ENCODE measurements around the gene CELF4.

CELF4 gene

DNA sequence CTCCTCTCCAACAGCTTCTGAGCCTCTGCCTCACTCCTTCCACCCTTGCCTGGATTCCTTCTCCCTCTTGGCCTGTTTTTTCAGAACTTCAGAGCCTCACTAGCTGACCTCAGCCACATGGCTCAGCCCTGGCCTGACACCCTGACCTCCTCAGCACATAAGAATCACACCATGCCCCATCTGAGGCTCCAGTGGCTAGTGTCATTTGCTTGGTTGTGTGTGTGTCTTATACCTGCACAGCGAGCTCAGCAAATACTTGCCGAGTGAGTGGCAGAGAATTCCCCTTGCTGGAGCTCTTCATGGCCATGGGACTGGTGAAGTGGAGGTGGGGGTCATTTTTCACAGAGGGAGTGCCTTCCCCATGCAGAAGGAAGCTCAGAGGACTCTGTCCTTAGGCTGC is 70.2 kb downstream of the CELF4 start:
- DNase-seq (ENCODE audit: low read depth in 2 of 2), result no peak

GRCh38 chr18:37494406-37494805 is 71.2 kb downstream of the CELF4 start:
- DNase-seq (ENCODE audit: low read depth in 2 of 2), result no peak

DNA sequence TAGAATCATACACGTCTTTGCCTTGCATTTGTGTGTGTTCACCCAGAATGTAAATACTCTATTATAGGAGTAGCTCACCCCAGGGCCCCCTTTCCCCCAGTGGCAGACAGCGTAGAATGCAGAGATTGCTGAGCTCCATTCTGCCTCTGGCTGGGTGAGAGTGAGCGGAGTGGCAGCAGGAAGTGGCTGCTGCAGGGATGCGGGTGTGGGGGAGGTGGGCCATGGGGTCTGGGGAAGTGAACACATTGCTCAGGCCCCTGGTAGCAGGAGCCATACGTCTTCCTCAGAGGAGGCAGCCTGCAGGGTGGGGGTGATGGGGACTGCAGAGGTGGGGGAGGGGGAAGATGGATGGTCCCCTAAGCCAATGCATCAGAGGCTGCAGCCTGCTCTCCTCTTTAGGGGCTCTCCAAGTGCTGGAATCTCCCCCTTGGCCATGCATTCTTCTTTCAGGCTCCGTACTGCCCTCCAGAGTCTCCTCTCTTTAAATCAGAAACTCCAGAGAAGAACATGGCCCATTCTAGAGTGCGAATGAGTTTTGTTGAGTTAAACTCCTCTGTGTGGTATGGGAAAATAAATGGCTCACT is 72.2 kb downstream of the CELF4 start:
- DNase-seq (ENCODE audit: low read depth in 2 of 2), result no peak

- no peak for DNase-seq (ENCODE audit: low read depth in 2 of 2)
Measured at GRCh38 chr18:37492952-37493351, 72.6 kb downstream of the CELF4 start.

GRCh38 chr18:37491526-37491925 is 74.1 kb downstream of the CELF4 start:
- DNase-seq (ENCODE audit: low read depth in 2 of 2), result no peak

GRCh38 chr18:37489998-37490397 is 75.6 kb downstream of the CELF4 start:
- DNase-seq (ENCODE audit: low read depth in 2 of 2), result no peak

DNA sequence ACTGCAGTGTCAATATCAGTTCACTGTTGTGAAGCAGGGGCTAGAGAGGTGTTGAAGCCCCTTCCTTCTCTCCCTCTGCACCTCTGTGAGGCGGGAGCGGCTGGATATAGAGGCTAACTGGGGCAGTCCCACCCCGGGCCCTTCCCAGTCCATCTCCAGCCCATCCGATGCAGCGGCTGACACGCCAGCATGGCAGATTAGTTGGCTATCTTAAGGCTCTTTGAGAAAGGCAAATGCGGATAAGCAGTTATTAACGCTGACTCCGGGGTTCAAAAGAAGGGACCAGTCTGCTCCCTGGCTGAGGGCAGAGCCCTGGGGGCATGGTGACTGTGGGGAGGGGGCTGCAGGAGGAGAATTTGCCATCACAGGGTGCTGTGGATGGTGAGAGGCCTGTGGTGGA is 76.6 kb downstream of the CELF4 start:
- no peak for DNase-seq (ENCODE audit: low read depth in 2 of 2)

DNA sequence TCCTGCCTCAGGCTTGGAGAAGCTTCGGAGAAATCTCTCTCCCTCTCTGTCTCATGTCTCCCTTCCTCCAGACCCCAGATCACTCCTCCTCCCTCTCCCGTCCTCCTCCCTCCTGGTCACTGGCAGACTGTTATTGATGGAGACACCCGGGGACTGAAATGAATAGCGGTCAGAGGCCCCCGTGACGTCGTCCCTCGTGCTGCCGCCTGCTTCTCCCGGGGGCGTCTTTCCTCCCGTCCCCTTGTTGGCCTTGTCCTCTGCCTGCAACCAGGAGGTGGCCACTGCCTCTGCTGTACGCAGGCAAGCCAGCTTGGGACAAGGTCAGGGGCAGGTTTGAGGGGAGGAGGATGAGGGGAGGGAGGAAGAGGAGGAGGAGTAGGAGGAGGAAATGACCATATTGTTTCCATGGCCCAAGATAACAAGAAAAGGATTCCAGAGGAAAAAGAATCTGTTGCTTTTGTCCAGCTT is 78.2 kb downstream of the CELF4 start:
- DNase-seq (ENCODE audit: low read depth in 2 of 2), result no peak

DNA sequence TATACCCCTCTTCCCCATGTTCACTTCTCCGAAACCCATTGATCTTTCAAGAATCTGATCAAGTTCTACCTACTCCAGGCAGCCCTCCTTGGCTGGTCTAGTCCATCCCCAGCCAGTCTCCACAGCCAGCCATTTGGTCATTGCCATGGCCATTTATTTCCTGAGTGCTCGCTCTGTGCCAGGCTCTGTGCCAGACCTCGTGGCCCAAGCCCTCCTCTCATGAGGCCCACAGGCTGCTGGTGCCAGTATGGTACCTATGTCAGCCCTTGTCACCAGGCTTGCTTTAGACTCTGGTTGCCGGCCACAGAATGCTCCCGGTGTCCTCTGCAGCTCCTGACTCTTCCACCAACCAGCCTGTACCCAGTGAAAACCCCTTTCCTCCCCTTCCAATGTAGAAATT is 78.8 kb downstream of the CELF4 start:
- no peak for DNase-seq (ENCODE audit: low read depth in 2 of 2)

- DNase-seq (ENCODE audit: low read depth in 2 of 2), result peak in 1 of 2 donors; percentile 23
Measured at GRCh38 chr18:37484983-37485834, 80.4 kb downstream of the CELF4 start.

- DNase-seq (ENCODE audit: low read depth in 2 of 2), result no peak
Measured at GRCh38 chr18:37483984-37484819, 81.4 kb downstream of the CELF4 start.

DNA sequence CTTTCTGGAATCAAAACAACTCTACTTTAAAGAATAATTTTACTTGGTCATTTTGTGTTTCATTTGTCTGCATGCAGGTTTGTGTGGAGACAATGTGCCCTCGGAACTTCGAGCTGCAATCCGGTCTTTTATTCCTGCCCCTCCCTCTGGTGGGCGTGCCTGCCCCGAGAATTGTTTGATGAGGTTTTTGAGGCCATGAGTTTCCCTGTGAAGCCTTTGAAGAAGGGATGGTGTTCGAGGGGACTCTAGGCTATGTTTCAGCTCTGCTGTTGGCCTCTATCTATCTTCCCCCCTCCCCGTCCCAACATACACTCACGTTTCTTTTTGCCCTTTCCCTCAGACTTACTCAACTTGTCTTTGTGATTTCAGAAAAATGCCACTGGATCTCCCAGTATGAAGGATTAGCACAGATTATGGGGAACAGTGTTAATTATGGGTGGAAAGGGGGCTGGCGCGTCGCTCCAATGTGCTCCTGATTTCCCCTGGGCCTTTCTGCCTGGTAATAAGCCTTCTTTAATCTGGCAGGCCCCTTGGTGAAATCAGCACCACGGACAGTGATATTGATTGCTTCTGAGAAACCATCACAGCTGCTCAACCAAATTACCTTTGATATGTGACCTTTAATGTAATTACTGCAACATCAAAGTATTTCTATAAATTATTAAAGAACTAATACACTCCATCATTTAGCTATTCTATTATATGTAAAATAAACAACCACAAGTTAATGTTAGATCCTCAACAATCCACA is 82.2 kb downstream of the CELF4 start:
- no peak for DNase-seq (ENCODE audit: low read depth in 2 of 2)

DNA sequence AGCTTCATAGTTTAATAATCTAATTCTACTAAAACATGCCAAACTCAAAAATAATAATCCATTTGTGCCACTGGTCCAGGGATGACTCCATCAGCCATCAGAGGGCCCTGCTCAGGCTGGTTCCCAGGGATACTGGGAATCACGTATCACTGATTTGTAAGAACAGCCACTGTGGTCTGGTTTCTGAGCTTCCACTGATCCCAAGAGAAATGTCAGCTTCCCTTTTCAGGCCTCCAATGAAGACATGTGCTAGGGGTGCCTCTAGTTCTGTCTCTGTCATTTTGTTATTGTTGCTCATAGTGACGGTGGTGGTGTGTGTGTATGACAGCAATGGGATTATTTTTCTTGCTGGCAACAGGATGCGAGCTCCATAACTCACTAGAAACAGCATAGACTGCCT is 83.2 kb downstream of the CELF4 start:
- DNase-seq (ENCODE audit: low read depth in 2 of 2), result no peak

DNA sequence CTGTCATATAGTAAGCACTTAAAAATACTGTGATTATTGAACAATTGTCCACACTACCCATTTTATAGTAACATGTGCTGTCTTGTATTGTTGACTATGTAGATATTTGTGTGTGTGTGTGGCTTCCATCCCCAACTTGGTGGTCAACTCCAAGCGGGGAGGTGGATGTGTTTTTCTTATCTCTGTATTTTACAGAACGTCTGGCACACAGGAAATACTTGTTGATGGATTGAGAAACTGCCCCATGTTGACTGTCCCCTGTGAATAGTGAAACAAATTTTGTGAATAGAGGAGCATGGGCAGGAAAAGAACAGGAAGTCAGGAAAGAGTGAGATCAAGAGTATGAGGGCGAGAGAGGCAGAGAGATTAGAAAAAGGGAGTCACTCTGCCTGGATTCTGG is 83.6 kb downstream of the CELF4 start:
- DNase-seq (ENCODE audit: low read depth in 2 of 2), result no peak

DNA sequence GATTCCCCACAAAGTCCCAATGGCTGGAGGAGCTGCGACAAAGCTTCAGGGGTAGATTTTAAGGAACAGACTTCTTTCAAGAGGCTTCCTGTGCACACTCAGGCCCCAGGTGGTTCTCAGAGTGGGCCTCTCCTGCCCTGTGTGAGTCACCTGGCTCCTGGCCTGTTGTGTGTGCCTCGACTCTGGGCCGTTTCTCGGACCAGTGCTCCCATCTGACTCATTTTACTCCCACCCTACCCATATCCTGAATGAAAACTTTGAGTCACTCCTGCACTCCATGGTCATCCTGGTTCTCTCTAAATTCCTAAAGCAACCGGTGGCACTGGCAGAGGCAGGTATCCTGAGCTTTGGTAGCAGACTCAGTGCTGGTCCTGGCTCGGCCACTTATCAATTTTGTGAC is 84.1 kb downstream of the CELF4 start:
- no peak for DNase-seq (ENCODE audit: low read depth in 2 of 2)

DNA sequence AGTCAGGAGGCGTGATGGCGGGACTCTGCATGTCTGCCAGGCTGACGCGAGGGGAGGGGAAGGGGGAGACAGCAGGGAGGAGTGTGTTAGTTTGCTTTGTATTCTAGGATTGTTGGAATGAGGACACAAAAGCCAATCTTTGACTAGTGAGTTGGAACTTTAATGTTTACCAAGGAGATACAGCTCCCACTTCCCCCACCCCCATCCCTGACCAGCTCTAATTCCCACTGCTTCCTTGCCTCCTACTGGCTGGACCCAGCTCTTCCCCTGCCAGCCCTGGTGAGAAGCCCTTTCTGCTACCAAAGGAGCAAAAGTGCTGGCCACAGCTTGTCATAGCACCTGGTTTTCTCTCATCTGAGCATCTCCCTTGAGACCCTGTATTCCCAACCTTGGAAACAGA is 84.5 kb downstream of the CELF4 start:
- DNase-seq (ENCODE audit: low read depth in 2 of 2), result no peak

- DNase-seq (ENCODE audit: low read depth in 2 of 2), result no peak
Measured at GRCh38 chr18:37476611-37477295, 88.8 kb downstream of the CELF4 start.

- DNase-seq (ENCODE audit: low read depth in 2 of 2), result no peak
Measured at GRCh38 chr18:37476182-37476581, 89.4 kb downstream of the CELF4 start.

- no peak for DNase-seq (ENCODE audit: low read depth in 2 of 2)
Measured at GRCh38 chr18:37473195-37473840, 92.3 kb downstream of the CELF4 start.

DNA sequence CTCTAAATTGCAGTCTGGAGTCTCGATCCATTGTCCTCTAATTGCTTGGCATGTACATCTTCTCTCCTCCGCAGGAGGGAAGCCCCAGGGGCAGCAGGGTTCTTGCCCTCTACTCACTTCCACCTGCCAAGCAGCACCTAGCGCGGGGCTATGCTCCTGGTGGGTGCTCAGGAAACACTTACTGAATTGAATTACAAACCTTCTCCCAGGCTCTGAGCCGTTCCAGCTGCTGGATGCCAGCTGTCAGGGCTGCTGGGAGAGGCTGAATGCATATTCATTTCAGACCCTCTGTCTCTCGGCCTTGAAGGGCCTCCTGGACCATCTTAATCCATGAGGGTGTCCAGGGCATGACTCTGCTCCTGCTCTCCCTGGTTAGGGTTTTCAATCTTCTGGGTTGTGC is 94.0 kb downstream of the CELF4 start:
- DNase-seq (ENCODE audit: low read depth in 2 of 2), result no peak

GRCh38 chr18:37470986-37471385 is 94.6 kb downstream of the CELF4 start:
- DNase-seq (ENCODE audit: low read depth in 2 of 2), result no peak
